GM12872 (cell line): ENCODE data around the gene GRK2.

Source experiments
- CTCF ChIP-seq: IDR thresholded peaks from 3 replicates; pipeline ENCODE4 v1.5.1; 2011; ENCODE audit warnings: low read depth, mild to moderate bottlenecking, low read length, moderate library complexity; ENCODE audit not compliant: insufficient read depth

The GRK2 gene

GRCh38 chr11:67310246-67311050, 44.2 kb downstream of the GRK2 start:
- no peak for TF ChIP-seq CTCF

GRCh38 chr11:67311051-67311555, 44.8 kb downstream of the GRK2 start:
- no peak for TF ChIP-seq CTCF

- TF ChIP-seq CTCF = no peak
Observed at GRCh38 chr11:67311556-67312082, 45.3 kb downstream of the GRK2 start.

- TF ChIP-seq CTCF = no peak
Observed at GRCh38 chr11:67312187-67313021, 46.1 kb downstream of the GRK2 start.

- TF ChIP-seq CTCF = no peak
Observed at GRCh38 chr11:67313125-67313890, 47.0 kb downstream of the GRK2 start.

GRCh38 chr11:67314218-67314617, 47.9 kb downstream of the GRK2 start:
- no peak for TF ChIP-seq CTCF

GRCh38 chr11:67315325-67315909, 49.1 kb downstream of the GRK2 start:
- TF ChIP-seq CTCF = no peak
